ENCODE data around the gene GRHPR.

GRCh38 chr9:37446401-37446800, 23.9 kb downstream of the GRHPR start:
- TF ChIP-seq MXI1 (IDR thresholded peaks at IDR 0.05; ENCODE audit: low read depth, low read length) (no peak), SIN3A (IDR thresholded peaks at IDR 0.05; ENCODE audit: borderline replicate concordance, low read depth, low read length) (no peak), EZH2phosphoT487 (IDR thresholded peaks at IDR 0.05; ENCODE audit: borderline replicate concordance, low read depth) (no peak), CHD2 (IDR thresholded peaks at IDR 0.05; ENCODE audit: low read length, partially characterized antibody) (no peak), POLR2AphosphoS5 (IDR thresholded peaks at IDR 0.05; ENCODE audit: low read depth, low read length) (no peak), GABPA (IDR thresholded peaks at IDR 0.05; ENCODE audit: low read depth) (no peak), ELF1 (IDR thresholded peaks at IDR 0.05) (no peak), RFX5 (IDR thresholded peaks at IDR 0.05; ENCODE audit: low read length) (no peak), USF2 (IDR thresholded peaks at IDR 0.05; ENCODE audit: borderline replicate concordance, low read depth, low read length) (no peak), EP300 (IDR thresholded peaks at IDR 0.05; ENCODE audit: borderline replicate concordance in 1 of 2, low read depth in 1 of 2, low read length in 1 of 2) (no peak), TEAD4 (IDR thresholded peaks at IDR 0.05; ENCODE audit: borderline replicate concordance, insufficient read depth) (no peak)
- TF ChIP-seq, protein P1, sequence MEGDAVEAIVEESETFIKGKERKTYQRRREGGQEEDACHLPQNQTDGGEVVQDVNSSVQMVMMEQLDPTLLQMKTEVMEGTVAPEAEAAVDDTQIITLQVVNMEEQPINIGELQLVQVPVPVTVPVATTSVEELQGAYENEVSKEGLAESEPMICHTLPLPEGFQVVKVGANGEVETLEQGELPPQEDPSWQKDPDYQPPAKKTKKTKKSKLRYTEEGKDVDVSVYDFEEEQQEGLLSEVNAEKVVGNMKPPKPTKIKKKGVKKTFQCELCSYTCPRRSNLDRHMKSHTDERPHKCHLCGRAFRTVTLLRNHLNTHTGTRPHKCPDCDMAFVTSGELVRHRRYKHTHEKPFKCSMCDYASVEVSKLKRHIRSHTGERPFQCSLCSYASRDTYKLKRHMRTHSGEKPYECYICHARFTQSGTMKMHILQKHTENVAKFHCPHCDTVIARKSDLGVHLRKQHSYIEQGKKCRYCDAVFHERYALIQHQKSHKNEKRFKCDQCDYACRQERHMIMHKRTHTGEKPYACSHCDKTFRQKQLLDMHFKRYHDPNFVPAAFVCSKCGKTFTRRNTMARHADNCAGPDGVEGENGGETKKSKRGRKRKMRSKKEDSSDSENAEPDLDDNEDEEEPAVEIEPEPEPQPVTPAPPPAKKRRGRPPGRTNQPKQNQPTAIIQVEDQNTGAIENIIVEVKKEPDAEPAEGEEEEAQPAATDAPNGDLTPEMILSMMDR (IDR thresholded peaks at IDR 0.05): no peak
- TF ChIP-seq, protein P2, sequence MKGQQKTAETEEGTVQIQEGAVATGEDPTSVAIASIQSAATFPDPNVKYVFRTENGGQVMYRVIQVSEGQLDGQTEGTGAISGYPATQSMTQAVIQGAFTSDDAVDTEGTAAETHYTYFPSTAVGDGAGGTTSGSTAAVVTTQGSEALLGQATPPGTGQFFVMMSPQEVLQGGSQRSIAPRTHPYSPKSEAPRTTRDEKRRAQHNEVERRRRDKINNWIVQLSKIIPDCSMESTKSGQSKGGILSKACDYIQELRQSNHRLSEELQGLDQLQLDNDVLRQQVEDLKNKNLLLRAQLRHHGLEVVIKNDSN (IDR thresholded peaks at IDR 0.05; ENCODE audit: borderline replicate concordance, low read depth): no peak

All from SK-N-SH (cell line).